GM12873 (cell line): ENCODE measurements around the gene AUNIP.

Experiments used
- CTCF ChIP-seq: IDR thresholded peaks from 2 replicates; pipeline ENCODE4 v1.5.1; 2012; ENCODE audit warnings: low read depth, mild to moderate bottlenecking, moderate library complexity, low read length, control low read depth; ENCODE audit not compliant: insufficient read depth; ENCODE audit errors: missing control alignments

AUNIP gene

GRCh38 chr1:25896266-25896665, 37.0 kb upstream of the AUNIP start:
- no peak for TF ChIP-seq CTCF

GRCh38 chr1:25895365-25895990, 36.2 kb upstream of the AUNIP start:
- peak; percentile 98 for TF ChIP-seq CTCF

GRCh38 chr1:25893116-25893515, 33.9 kb upstream of the AUNIP start:
- no peak for TF ChIP-seq CTCF

- TF ChIP-seq CTCF, result no peak
Observed at GRCh38 chr1:25891606-25892005, 32.3 kb upstream of the AUNIP start.

GRCh38 chr1:25890239-25891034, 31.2 kb upstream of the AUNIP start:
- TF ChIP-seq CTCF, result no peak

GRCh38 chr1:25889470-25889869, 30.2 kb upstream of the AUNIP start:
- no peak for TF ChIP-seq CTCF

- no peak for TF ChIP-seq CTCF
Observed at GRCh38 chr1:25888426-25888987, 29.2 kb upstream of the AUNIP start.
